SK-N-SH (cell line): ENCODE data around the gene UBE2E3. TPM values are rescaled to one million over a fixed set of nuclear protein-coding genes. Genes with fewer than 3 reads are reported as not detected.

Experiments
- CTCF ChIA-PET: fragments of 300-600, 350-600 bp; formaldehyde crosslinking; extraction: SDS; loops from one replicate; lab custom pipeline; 2021; lab: Yijun Ruan, JAX
- POLR2A ChIA-PET: fragments of 350-600 bp; sonication (Branson Sonifier 250); formaldehyde crosslinking; extraction: SDS; loops from one replicate; lab custom pipeline; 2020; ENCODE audit warnings: antibody characterized with exemption, inconsistent platforms; lab: Yijun Ruan, JAX
- DNase-seq: peaks from one replicate; pipeline ENCODE4 v3.0.0; 2012
- H2AFZ ChIP-seq: fragments of 200-600 bp; sonication (generic); 2 replicates; pipeline ENCODE4 v1.8.1; 2016; ENCODE audit warnings: antibody characterized with exemption, mild to moderate bottlenecking, low read depth
- H3F3A ChIP-seq: fragments of 200-600 bp; sonication (generic); replicated peaks from 2 replicates; pipeline ENCODE3; 2016; ENCODE audit warnings: antibody characterized with exemption, mild to moderate bottlenecking; ENCODE audit not compliant: insufficient read depth
- H3K27ac ChIP-seq, 2 experiments: fragments of 200-500 bp in 1 of 2; fragments of 200-600 bp in 1 of 2; sonication (Bioruptor generic) in 1 of 2; sonication (generic), shearing (Covaris generic) in 1 of 2; 2 replicates each; pipeline versions ENCODE4 v1.5.1 to v1.6.1; 2014 to 2016; ENCODE audit warnings: low read depth in 2 of 2, inconsistent platforms in 1 of 2, low read length in 1 of 2, mild to moderate bottlenecking in 1 of 2, mixed read lengths in 1 of 2
- H3K27me3 ChIP-seq: fragments of 200-600 bp; sonication (generic), shearing (Covaris generic); 2 replicates; pipeline ENCODE4 v1.6.1; 2016; ENCODE audit warnings: mixed run types; ENCODE audit not compliant: insufficient read depth
- H3K36me3 ChIP-seq, 2 experiments: fragments of 200-500 bp in 1 of 2; fragments of 200-600 bp in 1 of 2; sonication (Bioruptor generic) in 1 of 2; sonication (generic) in 1 of 2; replicated peaks in 1 of 2; 2 replicates each; pipeline versions ENCODE3 to v1.5.1; 2014 to 2016; ENCODE audit warnings: low read length in 1 of 2, mild to moderate bottlenecking in 1 of 2; ENCODE audit not compliant: insufficient read depth in 2 of 2, control insufficient read depth in 1 of 2
- H3K4me1 ChIP-seq, 2 experiments: fragments of 200-500 bp in 1 of 2; fragments of 200-600 bp in 1 of 2; sonication (Bioruptor generic) in 1 of 2; sonication (generic), shearing (Covaris generic) in 1 of 2; 2 replicates each; pipeline versions ENCODE4 v1.5.1 to v1.6.1; 2014 to 2016; ENCODE audit warnings: low read depth in 1 of 2, low read length in 1 of 2, mixed run types in 1 of 2; ENCODE audit not compliant: insufficient read depth in 2 of 2, control insufficient read depth in 1 of 2
- H3K4me2 ChIP-seq: fragments of 200-600 bp; sonication (generic), shearing (Covaris generic); 2 replicates; pipeline ENCODE4 v1.6.1; 2017; ENCODE audit warnings: mixed run types
- H3K4me3 ChIP-seq, 2 experiments: fragments of 200-500 bp in 1 of 2; fragments of 200-600 bp in 1 of 2; sonication (Bioruptor generic) in 1 of 2; sonication (generic), shearing (Covaris generic) in 1 of 2; 2 replicates each; pipeline versions ENCODE4 v1.5.1 to v1.8.1; 2014 to 2016; ENCODE audit warnings: low read depth in 2 of 2, inconsistent platforms in 1 of 2, low read length in 1 of 2, mild to moderate bottlenecking in 1 of 2, mixed read lengths in 1 of 2, moderate library complexity in 1 of 2
- H3K79me2 ChIP-seq: fragments of 200-600 bp; sonication (generic); 2 replicates; pipeline ENCODE4 v1.8.1; 2017; ENCODE audit warnings: mild to moderate bottlenecking; ENCODE audit not compliant: insufficient read depth
- H3K9ac ChIP-seq: fragments of 200-600 bp; sonication (generic); 2 replicates; pipeline ENCODE4 v1.6.1; 2017; ENCODE audit warnings: mixed run types
- H3K9me2 ChIP-seq: fragments of 200-600 bp; sonication (generic); 2 replicates; pipeline ENCODE4 v1.6.1; 2017; ENCODE audit warnings: mixed run types
- H3K9me3 ChIP-seq: fragments of 200-600 bp; sonication (generic); 2 replicates; pipeline ENCODE4 v1.6.1; 2017; ENCODE audit warnings: mixed run types, mild to moderate bottlenecking, moderate library complexity
- H4K20me1 ChIP-seq: fragments of 200-600 bp; sonication (generic); 2 replicates; pipeline ENCODE4 v1.6.1; 2017; ENCODE audit warnings: mild to moderate bottlenecking, mixed run types; ENCODE audit not compliant: insufficient read depth
- EP300 ChIP-seq, 2 experiments: IDR thresholded peaks; 2 replicates each; pipeline versions ENCODE4 v1.4.0 to v1.6.1; 2012; ENCODE audit warnings: borderline replicate concordance in 1 of 2, low read depth in 1 of 2, low read length in 1 of 2
- EZH2phosphoT487 ChIP-seq: fragments of 200-600 bp; sonication (generic); IDR thresholded peaks from 2 replicates; pipeline ENCODE4 v1.6.1; 2017; ENCODE audit warnings: low read depth, mixed run types, mild to moderate bottlenecking, antibody characterized with exemption, moderate library complexity, borderline replicate concordance
- GABPA ChIP-seq: IDR thresholded peaks from 2 replicates; pipeline ENCODE4 v1.4.0; 2012; ENCODE audit warnings: low read depth, mild to moderate bottlenecking
- GATA2 ChIP-seq: sonication (generic); formaldehyde crosslinking; IDR thresholded peaks from 2 replicates; pipeline ENCODE4 v1.5.0; 2020; ENCODE audit warnings: mild to moderate bottlenecking, missing genetic modification reagents
- MEF2A ChIP-seq: IDR thresholded peaks from 2 replicates; pipeline ENCODE4 v1.4.0; 2012; ENCODE audit warnings: low read depth, borderline replicate concordance
- NFIC ChIP-seq: IDR thresholded peaks from 2 replicates; pipeline ENCODE4 v1.4.0; 2012; ENCODE audit warnings: borderline replicate concordance
- RAD21 ChIP-seq: IDR thresholded peaks from 2 replicates; pipeline ENCODE4 v1.6.1; 2012; ENCODE audit warnings: mild to moderate bottlenecking, low read length
- RCOR1 ChIP-seq: fragments of 150-350 bp; IDR thresholded peaks from 2 replicates; pipeline ENCODE4 v1.6.1; 2017; ENCODE audit warnings: antibody characterized with exemption, low read length
- RFX5 ChIP-seq: IDR thresholded peaks from 2 replicates; pipeline ENCODE4 v1.6.1; 2012; ENCODE audit warnings: mild to moderate bottlenecking, improper control_type of control experiment, low read length
- SMC3 ChIP-seq: IDR thresholded peaks from 2 replicates; pipeline ENCODE4 v1.6.1; 2012; ENCODE audit warnings: low read depth, low read length, improper control_type of control experiment
- TCF12 ChIP-seq: IDR thresholded peaks from 2 replicates; pipeline ENCODE4 v1.4.0; 2012
- TEAD4 ChIP-seq: IDR thresholded peaks from 2 replicates; pipeline ENCODE4 v1.4.0; 2012; ENCODE audit warnings: mild to moderate bottlenecking, borderline replicate concordance; ENCODE audit not compliant: insufficient read depth
- YY1 ChIP-seq: IDR thresholded peaks from 2 replicates; pipeline ENCODE4 v1.4.0; 2012; ENCODE audit warnings: low read depth, mild to moderate bottlenecking
- WGBS: methylation state at CpG from one replicate; pipeline ENCODE4 v1.1.6; 2017; ENCODE audit warnings: low lambda C conversion rate; 5-methylcytosine and 5-hydroxymethylcytosine counted together
- polyA plus RNA-seq, 3 experiments: library from polyadenylated mRNA; depleted of rRNA; stranded (reverse); fragments of >200 nt; gene quantifications; 2 replicates each; pipeline ENCODE4 v1.2.3, GENCODE V29; 2012
- TF ChIP-seq, protein P1 (sequence below): fragments of 200-600 bp; sonication (generic); IDR thresholded peaks from 2 replicates; pipeline ENCODE4 v1.6.1; 2017; ENCODE audit warnings: antibody characterized with exemption, mild to moderate bottlenecking, moderate library complexity
- TF ChIP-seq, protein P2 (sequence below): IDR thresholded peaks from 2 replicates; pipeline ENCODE4 v1.4.0; 2012; ENCODE audit warnings: low read depth
- TF ChIP-seq, protein P3 (sequence below): IDR thresholded peaks from 2 replicates; pipeline ENCODE4 v1.4.0; 2012; ENCODE audit warnings: low read depth, borderline replicate concordance

The UBE2E3 gene
- polyA plus RNA-seq, 1 of the 3 experiments (the other 2 are of a cell fraction), result 62.9 TPM

DNA sequence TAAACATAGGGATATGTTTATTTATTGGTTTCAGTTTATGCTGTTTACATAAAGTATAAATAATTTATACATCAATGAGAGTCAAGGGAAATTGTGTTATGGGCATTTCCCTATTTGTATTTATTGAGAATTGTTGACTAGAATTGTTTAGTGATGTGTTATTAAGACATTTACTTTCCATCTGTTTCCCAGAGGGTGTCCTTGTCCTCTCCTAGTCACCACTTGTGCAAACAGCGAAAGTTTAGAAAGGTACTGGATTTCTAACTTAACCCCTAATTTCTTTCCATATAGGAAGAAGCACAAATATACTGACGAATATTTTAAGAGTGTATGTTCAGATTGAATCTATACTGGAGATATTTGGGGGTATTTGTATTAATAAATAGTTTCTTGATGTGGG, 6.7 kb downstream of the UBE2E3 start:
- 84% methylated on average over 2 of the region's 2 CpGs for WGBS
- H3K9me2 ChIP-seq, result no peaks in the 10 kb centered on the region
- no peak overlapping the region for H3K4me2 ChIP-seq

DNA sequence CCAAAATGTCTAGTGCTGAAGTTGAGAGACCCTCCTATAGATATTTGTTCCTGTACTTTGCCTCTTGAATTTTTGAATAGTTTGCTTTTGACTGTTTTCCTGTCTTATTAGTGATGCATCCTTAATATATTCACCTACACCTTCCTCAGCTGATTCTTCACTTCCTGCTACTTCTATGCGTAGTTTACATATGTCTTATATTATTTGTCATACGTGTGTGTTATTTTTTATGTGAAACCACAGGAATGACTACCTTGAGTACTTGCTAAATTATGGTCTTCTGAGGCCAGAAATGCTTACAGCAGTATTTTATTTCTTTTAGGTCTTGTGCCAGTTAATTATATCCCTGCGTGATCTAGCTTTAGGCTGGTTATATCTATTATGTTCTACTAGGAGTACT, 9.9 kb downstream of the UBE2E3 start:
- Histone ChIP-seq H3K79me2 (peaks cover 83% of the 10 kb centered on the region), H3K9me3 (no peaks in the 10 kb centered on the region), H2AFZ (no peak overlapping the region), H4K20me1 (no peaks in the 10 kb centered on the region; the same call in 1 of the 2 replicates), H3K36me3 (peaks cover 19 to 28% of the 10 kb centered on the region in 2 experiments), H3K4me2 (no peak overlapping the region), H3K9me2 (no peaks in the 10 kb centered on the region), H3K4me1 (peaks cover 0 to 16% of the 10 kb centered on the region in 2 experiments; a peak in 3 of 4 replicates), H3F3A (no peaks in the 10 kb centered on the region), H3K4me3 (no peak overlapping the region), H3K27ac (no peak overlapping the region), H3K9ac (no peak overlapping the region), H3K27me3 (no peaks in the 10 kb centered on the region)
- ChIA-PET CTCF (interaction anchor here (0.6 to 3.2 kb wide), 5 partner anchors 9 to 181 kb away, joined by 3 to 14 read pairs (median 5); partner anchors contain the start of gene UBE2E3), POLR2A (no interaction called here)
- DNase-seq, result no peak
- WGBS, result 57% methylated on average over 3 of the region's 3 CpGs
- no peak for TF ChIP-seq TCF12
- TF ChIP-seq EZH2phosphoT487, result no peak
- TF ChIP-seq GABPA, result no peak
- TF ChIP-seq, protein P1, sequence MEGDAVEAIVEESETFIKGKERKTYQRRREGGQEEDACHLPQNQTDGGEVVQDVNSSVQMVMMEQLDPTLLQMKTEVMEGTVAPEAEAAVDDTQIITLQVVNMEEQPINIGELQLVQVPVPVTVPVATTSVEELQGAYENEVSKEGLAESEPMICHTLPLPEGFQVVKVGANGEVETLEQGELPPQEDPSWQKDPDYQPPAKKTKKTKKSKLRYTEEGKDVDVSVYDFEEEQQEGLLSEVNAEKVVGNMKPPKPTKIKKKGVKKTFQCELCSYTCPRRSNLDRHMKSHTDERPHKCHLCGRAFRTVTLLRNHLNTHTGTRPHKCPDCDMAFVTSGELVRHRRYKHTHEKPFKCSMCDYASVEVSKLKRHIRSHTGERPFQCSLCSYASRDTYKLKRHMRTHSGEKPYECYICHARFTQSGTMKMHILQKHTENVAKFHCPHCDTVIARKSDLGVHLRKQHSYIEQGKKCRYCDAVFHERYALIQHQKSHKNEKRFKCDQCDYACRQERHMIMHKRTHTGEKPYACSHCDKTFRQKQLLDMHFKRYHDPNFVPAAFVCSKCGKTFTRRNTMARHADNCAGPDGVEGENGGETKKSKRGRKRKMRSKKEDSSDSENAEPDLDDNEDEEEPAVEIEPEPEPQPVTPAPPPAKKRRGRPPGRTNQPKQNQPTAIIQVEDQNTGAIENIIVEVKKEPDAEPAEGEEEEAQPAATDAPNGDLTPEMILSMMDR, result no peak

More for the DNA sequence above, 6.7 kb downstream of the UBE2E3 start:
- no peaks in the 10 kb centered on the region for H3K9me3 ChIP-seq
- POLR2A ChIA-PET, result no interaction called here
- H3K4me1 ChIP-seq, result peaks cover 16 to 19% of the 10 kb centered on the region in 2 experiments; a peak in 3 of 4 replicates
- H3F3A ChIP-seq, result no peaks in the 10 kb centered on the region
- TF ChIP-seq RCOR1 (no peak), EP300 (IDR thresholded peaks at IDR 0.05; ENCODE audit: borderline replicate concordance in 1 of 2, low read depth in 1 of 2, low read length in 1 of 2) (no peak), SMC3 (no peak), EZH2phosphoT487 (no peak), NFIC (no peak)
- no peaks in the 10 kb centered on the region for H3K27me3 ChIP-seq
- CTCF ChIA-PET, result no interaction called here
- peaks cover 20 to 37% of the 10 kb centered on the region in 2 experiments for H3K36me3 ChIP-seq
- H4K20me1 ChIP-seq, result no peaks in the 10 kb centered on the region; the same call in 1 of the 2 replicates
- no peak overlapping the region for H3K27ac ChIP-seq
- H2AFZ ChIP-seq, result no peak overlapping the region
- H3K4me3 ChIP-seq, result no peak overlapping the region
- no peak overlapping the region for H3K9ac ChIP-seq
- peaks cover 88% of the 10 kb centered on the region for H3K79me2 ChIP-seq
- DNase-seq, result no peak

- Histone ChIP-seq H3K4me1 (peaks cover 0 to 13% of the 10 kb centered on the region in 2 experiments; a peak in 3 of 4 replicates), H3K27ac (no peak overlapping the region), H3K9me2 (no peaks in the 10 kb centered on the region), H3K36me3 (peaks cover 19 to 24% of the 10 kb centered on the region in 2 experiments), H2AFZ (no peak overlapping the region), H3K9me3 (no peaks in the 10 kb centered on the region), H3K4me3 (no peak overlapping the region), H3K79me2 (peaks cover 82% of the 10 kb centered on the region), H3K9ac (no peak overlapping the region), H3F3A (no peaks in the 10 kb centered on the region), H4K20me1 (no peaks in the 10 kb centered on the region; the same call in 1 of the 2 replicates), H3K4me2 (no peak overlapping the region), H3K27me3 (no peaks in the 10 kb centered on the region)
- 93% methylated on average over 1 of the region's 1 CpG for WGBS
- ChIA-PET POLR2A (no interaction called here), CTCF (interaction anchor here (0.6 to 3.2 kb wide), 4 partner anchors 9 to 181 kb away, joined by 3 to 14 read pairs (median 4); no protein-coding TSS in a partner anchor)
- TF ChIP-seq NFIC (no peak), YY1 (no peak), MEF2A (no peak), EZH2phosphoT487 (no peak), RAD21 (no peak), TEAD4 (no peak), RFX5 (no peak), GATA2 (CRISPR knock-in tag) (no peak), GABPA (no peak)
- TF ChIP-seq, protein P2, sequence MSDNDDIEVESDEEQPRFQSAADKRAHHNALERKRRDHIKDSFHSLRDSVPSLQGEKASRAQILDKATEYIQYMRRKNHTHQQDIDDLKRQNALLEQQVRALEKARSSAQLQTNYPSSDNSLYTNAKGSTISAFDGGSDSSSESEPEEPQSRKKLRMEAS, result no peak
- TF ChIP-seq, protein P3, sequence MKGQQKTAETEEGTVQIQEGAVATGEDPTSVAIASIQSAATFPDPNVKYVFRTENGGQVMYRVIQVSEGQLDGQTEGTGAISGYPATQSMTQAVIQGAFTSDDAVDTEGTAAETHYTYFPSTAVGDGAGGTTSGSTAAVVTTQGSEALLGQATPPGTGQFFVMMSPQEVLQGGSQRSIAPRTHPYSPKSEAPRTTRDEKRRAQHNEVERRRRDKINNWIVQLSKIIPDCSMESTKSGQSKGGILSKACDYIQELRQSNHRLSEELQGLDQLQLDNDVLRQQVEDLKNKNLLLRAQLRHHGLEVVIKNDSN, result no peak
- no peak for DNase-seq
These were observed 10.4 kb downstream of the UBE2E3 start for GRCh38 chr2:180990794-180991193.
